ENCODE measurements around the gene SLC44A1.

DNA sequence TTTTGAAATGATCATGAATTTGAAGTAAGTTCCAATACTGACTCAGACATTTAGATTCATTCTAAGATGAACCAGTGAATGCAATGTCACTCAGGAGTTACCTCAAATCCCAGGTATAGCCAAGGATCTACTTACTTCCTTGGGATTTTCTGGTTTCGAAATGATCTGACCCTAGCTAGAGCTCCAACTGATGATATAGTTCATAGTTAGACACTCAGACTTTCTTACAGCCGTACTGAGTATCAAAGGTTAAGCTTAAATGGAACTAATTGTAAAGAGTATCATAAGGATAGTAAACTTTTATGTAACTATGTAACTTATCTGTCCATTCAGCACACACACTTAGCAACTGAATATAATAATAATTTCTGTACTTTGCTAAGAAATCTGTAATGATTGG lies 119.4 kb downstream of the SLC44A1 start:
- TF ChIP-seq ZNF384 (IDR thresholded peaks at IDR 0.05), result no peak
- no peak for TF ChIP-seq ARNT (IDR thresholded peaks at IDR 0.05)
- TF ChIP-seq FOXA1 (IDR thresholded peaks at IDR 0.05), result no peak
- TF ChIP-seq SP1 (IDR thresholded peaks at IDR 0.05), result no peak
- TF ChIP-seq CTBP1 (IDR thresholded peaks at IDR 0.05; ENCODE audit: borderline replicate concordance), result no peak
- no peak for TF ChIP-seq SUZ12 (IDR thresholded peaks at IDR 0.05)
- no peak for TF ChIP-seq HDGF (IDR thresholded peaks at IDR 0.05; ENCODE audit: borderline replicate concordance)
- TF ChIP-seq TARDBP (IDR thresholded peaks at IDR 0.05), result no peak
- TF ChIP-seq NFRKB (IDR thresholded peaks at IDR 0.05), result no peak
- no peak for TF ChIP-seq L3MBTL2 (conservative IDR thresholded peaks at IDR 0.05)
- no peak for TF ChIP-seq LEF1 (IDR thresholded peaks at IDR 0.05; ENCODE audit: borderline replicate concordance)
- no peak for TF ChIP-seq ELF4 (IDR thresholded peaks at IDR 0.05)
- TF ChIP-seq FOXM1 (IDR thresholded peaks at IDR 0.05; ENCODE audit: borderline replicate concordance), result no peak
